GM06990 (cell line): ENCODE data around the gene WDCP.

ENCODE experiments used
- DNase-seq: peaks from one replicate; pipeline ENCODE4 v3.0.0-alpha.2; 2011; ENCODE audit not compliant: insufficient read length; ENCODE audit errors: extremely low read depth
- H3K27me3 ChIP-seq: replicated peaks from 2 replicates; pipeline ENCODE4 v1.6.0; 2011; ENCODE audit warnings: low read length; ENCODE audit not compliant: control insufficient read depth, insufficient read depth
- H3K36me3 ChIP-seq: 2 replicates; pipeline ENCODE4 v1.5.1; 2011; ENCODE audit warnings: low read length; ENCODE audit not compliant: control insufficient read depth, insufficient read depth
- H3K4me3 ChIP-seq: replicated peaks from 2 replicates; pipeline ENCODE4 v1.5.1; 2011; ENCODE audit warnings: low read depth, mild to moderate bottlenecking, control low read depth, low read length
- TF ChIP-seq, protein P1 (sequence below): IDR thresholded peaks from 2 replicates; pipeline ENCODE4 v1.5.1; 2011; ENCODE audit warnings: low read length, control low read depth, mild to moderate bottlenecking, inconsistent platforms; ENCODE audit not compliant: insufficient read depth, poor library complexity, severe bottlenecking

WDCP gene

GRCh38 chr2:23994567-23994966 lies 52.6 kb downstream of the WDCP start:
- Histone ChIP-seq H3K36me3 (no peaks in the 10 kb centered on the region; the same call in 1 of the 2 replicates), H3K4me3 (no peak overlapping the region), H3K27me3 (no peaks in the 10 kb centered on the region)
- DNase-seq = no peak
- TF ChIP-seq, protein P1, sequence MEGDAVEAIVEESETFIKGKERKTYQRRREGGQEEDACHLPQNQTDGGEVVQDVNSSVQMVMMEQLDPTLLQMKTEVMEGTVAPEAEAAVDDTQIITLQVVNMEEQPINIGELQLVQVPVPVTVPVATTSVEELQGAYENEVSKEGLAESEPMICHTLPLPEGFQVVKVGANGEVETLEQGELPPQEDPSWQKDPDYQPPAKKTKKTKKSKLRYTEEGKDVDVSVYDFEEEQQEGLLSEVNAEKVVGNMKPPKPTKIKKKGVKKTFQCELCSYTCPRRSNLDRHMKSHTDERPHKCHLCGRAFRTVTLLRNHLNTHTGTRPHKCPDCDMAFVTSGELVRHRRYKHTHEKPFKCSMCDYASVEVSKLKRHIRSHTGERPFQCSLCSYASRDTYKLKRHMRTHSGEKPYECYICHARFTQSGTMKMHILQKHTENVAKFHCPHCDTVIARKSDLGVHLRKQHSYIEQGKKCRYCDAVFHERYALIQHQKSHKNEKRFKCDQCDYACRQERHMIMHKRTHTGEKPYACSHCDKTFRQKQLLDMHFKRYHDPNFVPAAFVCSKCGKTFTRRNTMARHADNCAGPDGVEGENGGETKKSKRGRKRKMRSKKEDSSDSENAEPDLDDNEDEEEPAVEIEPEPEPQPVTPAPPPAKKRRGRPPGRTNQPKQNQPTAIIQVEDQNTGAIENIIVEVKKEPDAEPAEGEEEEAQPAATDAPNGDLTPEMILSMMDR = no peak

GRCh38 chr2:23993736-23994269 lies 53.4 kb downstream of the WDCP start:
- Histone ChIP-seq H3K27me3 (no peaks in the 10 kb centered on the region), H3K36me3 (no peaks in the 10 kb centered on the region; the same call in 1 of the 2 replicates), H3K4me3 (no peak overlapping the region)
- TF ChIP-seq, protein P1 = no peak
- no peak for DNase-seq

GRCh38 chr2:23992931-23993330 lies 54.3 kb downstream of the WDCP start:
- Histone ChIP-seq H3K27me3 (no peaks in the 10 kb centered on the region), H3K4me3 (no peak overlapping the region), H3K36me3 (no peaks in the 10 kb centered on the region; the same call in 1 of the 2 replicates)
- TF ChIP-seq, protein P1 = no peak
- DNase-seq = no peak

DNA sequence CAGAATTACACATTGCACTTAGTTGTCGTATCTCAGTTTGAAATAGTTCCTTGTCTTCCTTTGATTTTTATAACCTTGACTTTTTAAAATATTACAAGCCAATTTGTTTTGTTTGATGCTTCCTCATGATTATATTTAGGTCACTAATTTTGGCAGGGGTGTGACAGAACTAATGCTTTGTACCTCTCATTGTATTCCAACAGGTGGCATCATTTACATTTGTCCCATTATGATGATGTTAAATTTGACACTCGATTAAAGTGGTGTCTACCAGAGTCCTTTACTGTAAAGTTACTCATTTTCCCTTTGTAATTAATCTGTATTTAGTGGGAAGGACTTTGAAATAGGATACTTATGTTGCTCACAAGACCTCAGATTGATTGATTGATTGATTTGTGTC lies 58.8 kb downstream of the WDCP start:
- H3K36me3 ChIP-seq = no peaks in the 10 kb centered on the region; the same call in 1 of the 2 replicates
- DNase-seq = no peak
- TF ChIP-seq, protein P1 = peak; percentile 27

More for the DNA sequence above, 58.8 kb downstream of the WDCP start:
- H3K27me3 ChIP-seq = no peaks in the 10 kb centered on the region
- no peak overlapping the region for H3K4me3 ChIP-seq
